ENCODE results near the gene CAMK2D.

The CAMK2D gene

GRCh38 chr4:113452868-113453620, 308.5 kb downstream of the CAMK2D start:
- TF ChIP-seq ISL1 (CRISPR knock-in tag; IDR thresholded peaks at IDR 0.05) (no peak), SNAI2 (CRISPR knock-in tag; IDR thresholded peaks at IDR 0.05) (no peak), BACH2 (CRISPR knock-in tag; IDR thresholded peaks at IDR 0.05; ENCODE audit: borderline replicate concordance) (no peak), ZNF70 (CRISPR knock-in tag; IDR thresholded peaks at IDR 0.05) (no peak), ZNF8 (CRISPR knock-in tag; IDR thresholded peaks at IDR 0.05) (no peak), RARB (CRISPR knock-in tag; IDR thresholded peaks at IDR 0.05) (no peak), CREB5 (CRISPR knock-in tag; IDR thresholded peaks at IDR 0.05; ENCODE audit: low read depth) (no peak), TCF4 (CRISPR knock-in tag; IDR thresholded peaks at IDR 0.05; ENCODE audit: borderline replicate concordance) (no peak), ZFP3 (CRISPR knock-in tag; IDR thresholded peaks at IDR 0.05) (no peak), CSRNP3 (CRISPR knock-in tag; IDR thresholded peaks at IDR 0.05) (no peak)
- ATAC-seq, result no peak

- no peak for TF ChIP-seq ZNF565 (CRISPR knock-in tag; conservative IDR thresholded peaks at IDR 0.05; ENCODE audit: low read depth)
- no peak for TF ChIP-seq RARB (CRISPR knock-in tag; IDR thresholded peaks at IDR 0.05)
- TF ChIP-seq ISL1 (CRISPR knock-in tag; IDR thresholded peaks at IDR 0.05), result no peak
- TF ChIP-seq ZFP3 (CRISPR knock-in tag; IDR thresholded peaks at IDR 0.05), result no peak
- TF ChIP-seq ZFP30 (CRISPR knock-in tag; IDR thresholded peaks at IDR 0.05), result no peak
- TF ChIP-seq TCF4 (CRISPR knock-in tag; IDR thresholded peaks at IDR 0.05; ENCODE audit: borderline replicate concordance), result no peak
- no peak for TF ChIP-seq CSDC2 (CRISPR knock-in tag; IDR thresholded peaks at IDR 0.05)
- no peak for TF ChIP-seq ZNF70 (CRISPR knock-in tag; IDR thresholded peaks at IDR 0.05)
- TF ChIP-seq ARNTL (CRISPR knock-in tag; IDR thresholded peaks at IDR 0.05; ENCODE audit: borderline replicate concordance, low read depth), result no peak
- no peak for TF ChIP-seq PATZ1 (CRISPR knock-in tag; IDR thresholded peaks at IDR 0.05; ENCODE audit: borderline replicate concordance)
- no peak for TF ChIP-seq CREB5 (CRISPR knock-in tag; IDR thresholded peaks at IDR 0.05; ENCODE audit: low read depth)
- TF ChIP-seq CSRNP3 (CRISPR knock-in tag; IDR thresholded peaks at IDR 0.05), result no peak
- TF ChIP-seq GLIS3 (CRISPR knock-in tag; IDR thresholded peaks at IDR 0.05), result no peak
- no peak for ATAC-seq
Observed at GRCh38 chr4:113452152-113452551, 309.4 kb downstream of the CAMK2D start.

GRCh38 chr4:113450295-113451080, 311.1 kb downstream of the CAMK2D start:
- ATAC-seq, result no peak
- TF ChIP-seq ZC3H10 (CRISPR knock-in tag; IDR thresholded peaks at IDR 0.05), result no peak
- TF ChIP-seq ISL1 (CRISPR knock-in tag; IDR thresholded peaks at IDR 0.05), result no peak
- no peak for TF ChIP-seq CREB5 (CRISPR knock-in tag; IDR thresholded peaks at IDR 0.05; ENCODE audit: low read depth)
- no peak for TF ChIP-seq TSHZ2 (CRISPR knock-in tag; IDR thresholded peaks at IDR 0.05)
- TF ChIP-seq CSRNP3 (CRISPR knock-in tag; IDR thresholded peaks at IDR 0.05), result no peak
- TF ChIP-seq BACH2 (CRISPR knock-in tag; IDR thresholded peaks at IDR 0.05; ENCODE audit: borderline replicate concordance), result no peak
- TF ChIP-seq POU6F1 (CRISPR knock-in tag; IDR thresholded peaks at IDR 0.05; ENCODE audit: borderline replicate concordance, low read depth), result no peak
- no peak for TF ChIP-seq ZNF8 (CRISPR knock-in tag; IDR thresholded peaks at IDR 0.05)
- no peak for TF ChIP-seq CSDC2 (CRISPR knock-in tag; IDR thresholded peaks at IDR 0.05)
